ENCODE measurements around the gene ACTN4.
A peak's percentile ranks its signal among the peaks of the same experiment; 100 is the strongest.

The ACTN4 gene

GRCh38 chr19:38634757-38635482, 12.5 kb upstream of the ACTN4 start:
- H3K4me3 ChIP-seq (ENCODE audit: low read depth, low read length), result no peak overlapping the region
- TF ChIP-seq, protein P1, sequence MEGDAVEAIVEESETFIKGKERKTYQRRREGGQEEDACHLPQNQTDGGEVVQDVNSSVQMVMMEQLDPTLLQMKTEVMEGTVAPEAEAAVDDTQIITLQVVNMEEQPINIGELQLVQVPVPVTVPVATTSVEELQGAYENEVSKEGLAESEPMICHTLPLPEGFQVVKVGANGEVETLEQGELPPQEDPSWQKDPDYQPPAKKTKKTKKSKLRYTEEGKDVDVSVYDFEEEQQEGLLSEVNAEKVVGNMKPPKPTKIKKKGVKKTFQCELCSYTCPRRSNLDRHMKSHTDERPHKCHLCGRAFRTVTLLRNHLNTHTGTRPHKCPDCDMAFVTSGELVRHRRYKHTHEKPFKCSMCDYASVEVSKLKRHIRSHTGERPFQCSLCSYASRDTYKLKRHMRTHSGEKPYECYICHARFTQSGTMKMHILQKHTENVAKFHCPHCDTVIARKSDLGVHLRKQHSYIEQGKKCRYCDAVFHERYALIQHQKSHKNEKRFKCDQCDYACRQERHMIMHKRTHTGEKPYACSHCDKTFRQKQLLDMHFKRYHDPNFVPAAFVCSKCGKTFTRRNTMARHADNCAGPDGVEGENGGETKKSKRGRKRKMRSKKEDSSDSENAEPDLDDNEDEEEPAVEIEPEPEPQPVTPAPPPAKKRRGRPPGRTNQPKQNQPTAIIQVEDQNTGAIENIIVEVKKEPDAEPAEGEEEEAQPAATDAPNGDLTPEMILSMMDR (IDR thresholded peaks at IDR 0.05; ENCODE audit: low read depth, low read length, missing control alignments), result peak; percentile 95
- no peak overlapping the region for H3K27ac ChIP-seq
- peak; percentile 49 for DNase-seq
- H3K36me3 ChIP-seq (replicated peaks), result peaks cover 36% of the 10 kb centered on the region
- in situ Hi-C loops (cut with HindIII; ENCODE audit: low pct_ligation_motif_present, low sequenced_read_pairs), result no loop called here
- no peaks in the 10 kb centered on the region for H3K27me3 ChIP-seq (replicated peaks)

GRCh38 chr19:38635483-38636399, 11.7 kb upstream of the ACTN4 start:
- TF ChIP-seq, protein P1 (IDR thresholded peaks at IDR 0.05; ENCODE audit: low read depth, low read length, missing control alignments), result no peak
- DNase-seq, result no peak
- Histone ChIP-seq H3K27me3 (replicated peaks) (no peaks in the 10 kb centered on the region), H3K27ac (no peak overlapping the region), H3K36me3 (replicated peaks) (peaks cover 32% of the 10 kb centered on the region), H3K4me3 (ENCODE audit: low read depth, low read length) (no peak overlapping the region)
- in situ Hi-C loops (cut with HindIII; ENCODE audit: low pct_ligation_motif_present, low sequenced_read_pairs), result no loop called here

GRCh38 chr19:38638461-38638860, 9.0 kb upstream of the ACTN4 start:
- H3K36me3 ChIP-seq (replicated peaks), result peaks cover 12% of the 10 kb centered on the region
- no peaks in the 10 kb centered on the region for H3K27me3 ChIP-seq (replicated peaks)
- TF ChIP-seq, protein P1 (IDR thresholded peaks at IDR 0.05; ENCODE audit: low read depth, low read length, missing control alignments), result no peak
- no peak overlapping the region for H3K4me3 ChIP-seq (ENCODE audit: low read depth, low read length)
- no peak for DNase-seq
- in situ Hi-C loops (cut with HindIII; ENCODE audit: low pct_ligation_motif_present, low sequenced_read_pairs), result no loop called here
- H3K27ac ChIP-seq, result no peak overlapping the region

GRCh38 chr19:38639679-38640078, 7.8 kb upstream of the ACTN4 start:
- no peak for DNase-seq
- TF ChIP-seq, protein P1 (IDR thresholded peaks at IDR 0.05; ENCODE audit: low read depth, low read length, missing control alignments), result no peak
- in situ Hi-C loops (cut with HindIII; ENCODE audit: low pct_ligation_motif_present, low sequenced_read_pairs), result no loop called here
- Histone ChIP-seq H3K4me3 (ENCODE audit: low read depth, low read length) (no peak overlapping the region), H3K27me3 (replicated peaks) (no peaks in the 10 kb centered on the region), H3K36me3 (replicated peaks) (peaks cover 12% of the 10 kb centered on the region), H3K27ac (no peak overlapping the region)

DNA sequence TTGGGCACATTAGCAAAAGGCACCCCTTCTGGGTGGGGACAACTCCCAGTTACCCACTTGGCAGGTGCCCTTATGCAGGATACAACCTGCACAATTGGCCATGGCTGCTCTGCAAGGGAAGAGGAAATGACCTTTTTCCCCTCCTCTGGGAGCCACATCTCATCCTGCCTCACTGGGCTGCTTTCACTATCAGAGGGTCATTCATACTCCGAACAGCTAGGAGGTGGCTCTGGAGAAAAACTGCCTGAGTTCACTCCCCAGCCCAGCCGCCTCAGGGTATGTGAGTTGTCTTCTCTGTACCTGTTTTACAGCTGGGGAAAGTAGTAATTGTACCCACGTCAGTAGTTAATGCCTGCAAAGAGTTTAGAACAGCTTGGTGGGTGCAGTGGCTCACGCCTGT, 7.1 kb upstream of the ACTN4 start:
- Histone ChIP-seq H3K4me3 (ENCODE audit: low read depth, low read length) (no peak overlapping the region), H3K27me3 (replicated peaks) (no peaks in the 10 kb centered on the region), H3K36me3 (replicated peaks) (peaks cover 8% of the 10 kb centered on the region), H3K27ac (no peak overlapping the region)
- in situ Hi-C loops (cut with HindIII; ENCODE audit: low pct_ligation_motif_present, low sequenced_read_pairs), result no loop called here
- no peak for DNase-seq
- TF ChIP-seq, protein P1 (IDR thresholded peaks at IDR 0.05; ENCODE audit: low read depth, low read length, missing control alignments), result no peak

Measured in brain microvascular endothelial cell (primary cell).